Measurements from ENCODE around the gene TMEM154.

DNA sequence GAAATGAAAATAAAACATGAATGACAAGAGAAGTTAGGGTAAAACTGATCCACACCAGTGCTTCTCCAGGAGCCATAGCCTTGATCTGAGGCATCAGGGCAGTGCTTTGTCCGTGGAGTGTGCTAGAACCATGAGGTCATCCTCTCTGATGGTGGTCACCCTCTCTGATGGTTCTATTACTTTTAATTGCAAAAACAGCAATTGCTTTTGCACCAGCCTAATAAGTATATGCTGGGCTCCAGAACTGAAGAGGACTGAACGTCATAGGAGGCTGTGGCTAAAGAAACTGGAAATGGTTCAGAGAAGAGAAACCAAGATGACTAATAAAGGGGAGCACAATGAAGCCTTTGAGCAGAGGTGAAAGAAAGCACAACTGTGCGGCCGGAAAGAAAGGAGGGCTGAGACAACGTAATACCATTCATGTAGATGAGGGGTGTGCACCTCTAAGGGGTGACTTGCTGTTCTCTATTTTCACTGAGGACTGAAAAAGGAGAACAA lies 17.0 kb upstream of the TMEM154 start:
- TF ChIP-seq CTCF (IDR thresholded peaks at IDR 0.05) (no peak), POLR2A (IDR thresholded peaks at IDR 0.05) (no peak)
